Nephron progenitor cell (in vitro differentiated cells): Measurements from ENCODE around the gene CBL.
"Not testable (repeated sequence)": the region's sequence is repeated elsewhere in the genome, so short reads cannot be mapped to it uniquely, and the experiment has no call there.

ENCODE experiments used
- DNase-seq: peaks from one replicate; pipeline ENCODE4 v3.0.0; 2021
- H3K27ac Mint-ChIP-seq: 2 replicates; pipeline ENCODE4 v1.8.0; 2021; ENCODE audit warnings: mild to moderate bottlenecking, moderate library complexity, mixed read lengths
- H3K27me3 Mint-ChIP-seq: 2 replicates; pipeline ENCODE4 v1.8.0; 2021; ENCODE audit warnings: mild to moderate bottlenecking, low read depth, mixed read lengths; ENCODE audit not compliant: poor library complexity
- H3K36me3 Mint-ChIP-seq: 2 replicates; pipeline ENCODE4 v1.8.0; 2021; ENCODE audit warnings: low read depth, mixed read lengths
- H3K4me1 Mint-ChIP-seq: 2 replicates; pipeline ENCODE4 v1.8.0; 2021; ENCODE audit warnings: mixed read lengths
- H3K4me3 Mint-ChIP-seq: 2 replicates; pipeline ENCODE4 v1.8.0; 2021; ENCODE audit warnings: mild to moderate bottlenecking, moderate library complexity, mixed read lengths
- H3K9me3 Mint-ChIP-seq: 2 replicates; pipeline ENCODE4 v1.8.0; 2021; ENCODE audit warnings: mild to moderate bottlenecking, moderate library complexity, mixed read lengths
- CTCF ChIP-seq: fragments of 200-600 bp; sonication (generic); IDR thresholded peaks from 2 replicates; pipeline ENCODE4 v1.5.0; 2021; ENCODE audit warnings: antibody characterized with exemption

Gene CBL

GRCh38 chr11:119166368-119167076 lies 39.6 kb upstream of the CBL start:
- H3K9me3 Mint-ChIP-seq: no peaks in the 10 kb centered on the region
- DNase-seq: no peak
- peaks cover 25% of the 10 kb centered on the region for H3K4me1 Mint-ChIP-seq
- TF ChIP-seq CTCF: no peak
- no peaks in the 10 kb centered on the region for H3K36me3 Mint-ChIP-seq
- H3K4me3 Mint-ChIP-seq: no peak overlapping the region
- H3K27me3 Mint-ChIP-seq: peaks cover 9% of the 10 kb centered on the region
- H3K27ac Mint-ChIP-seq: no peak overlapping the region

- H3K27me3 Mint-ChIP-seq, DNase-seq, H3K4me3 Mint-ChIP-seq, H3K27ac Mint-ChIP-seq, H3K36me3 Mint-ChIP-seq, H3K9me3 Mint-ChIP-seq: not testable (repeated sequence)
- peaks cover 27% of the 10 kb centered on the region for H3K4me1 Mint-ChIP-seq
These were observed 39.1 kb upstream of the CBL start for GRCh38 chr11:119167077-119167458.

- H3K27ac Mint-ChIP-seq: no peak overlapping the region
- H3K9me3 Mint-ChIP-seq: no peaks in the 10 kb centered on the region
- H3K4me1 Mint-ChIP-seq: peaks cover 32% of the 10 kb centered on the region
- peak overlapping the region; percentile 70 for H3K4me3 Mint-ChIP-seq
- no peak for TF ChIP-seq CTCF
- H3K36me3 Mint-ChIP-seq: no peaks in the 10 kb centered on the region
- peaks cover 3% of the 10 kb centered on the region for H3K27me3 Mint-ChIP-seq
- DNase-seq: no peak
These were observed 38.2 kb upstream of the CBL start for GRCh38 chr11:119167933-119168332.

GRCh38 chr11:119168471-119169281 lies 37.5 kb upstream of the CBL start, which contains the start of gene NLRX1:
Gene NLRX1, plus strand, starts transcription at chr11:119168725. Its CDS starts 2,679 bp downstream, at chr11:119171404.
- peak; percentile 74 for DNase-seq
- Mint-ChIP-seq H3K27me3 (no peaks in the 10 kb centered on the region), H3K36me3 (no peaks in the 10 kb centered on the region), H3K9me3 (no peaks in the 10 kb centered on the region), H3K4me3 (peak within 1 kb of the TSS; percentile 82), H3K4me1 (peaks cover 32% of the 10 kb centered on the region), H3K27ac (no peak within 1 kb of the TSS)
- TF ChIP-seq CTCF: peak; percentile 65

- peak; percentile 18 for DNase-seq
- Mint-ChIP-seq H3K27me3 (no peaks in the 10 kb centered on the region), H3K9me3 (no peaks in the 10 kb centered on the region), H3K36me3 (no peaks in the 10 kb centered on the region), H3K27ac (no peak overlapping the region), H3K4me3 (peak overlapping the region; percentile 82), H3K4me1 (peaks cover 32% of the 10 kb centered on the region)
- TF ChIP-seq CTCF: no peak
These were observed 36.8 kb upstream of the CBL start for GRCh38 chr11:119169282-119169719.

- H3K4me1 Mint-ChIP-seq: peaks cover 34% of the 10 kb centered on the region
- no peak for TF ChIP-seq CTCF
- H3K4me3 Mint-ChIP-seq: no peak overlapping the region
- no peaks in the 10 kb centered on the region for H3K9me3 Mint-ChIP-seq
- peaks cover 7% of the 10 kb centered on the region for H3K36me3 Mint-ChIP-seq
- no peak for DNase-seq
- no peak overlapping the region for H3K27ac Mint-ChIP-seq
- H3K27me3 Mint-ChIP-seq: no peaks in the 10 kb centered on the region
These were observed 33.6 kb upstream of the CBL start for GRCh38 chr11:119172513-119172912.
